Activated CD4-positive, alpha-beta T cell treated with anti-CD3 and anti-CD28 coated beads for 36 hours (primary cell): ENCODE data around the gene KIAA2012. TPM values are rescaled to one million over a fixed set of nuclear protein-coding genes. Genes with fewer than 3 reads are reported as not detected.

ENCODE experiments used
- ATAC-seq: fragments of 200-7000 bp; cut with Tn5 transposase; one replicate; pipeline ENCODE4 v1.10.0; 2021; ENCODE audit warnings: mild to moderate bottlenecking, moderate library complexity
- CTCF ChIA-PET: fragments of 350-600 bp; sonication (Branson Sonifier 250); formaldehyde crosslinking; loops from one replicate; lab custom pipeline; 2021; ENCODE audit warnings: antibody characterized with exemption; lab: Charles Lee
- POLR2A ChIA-PET: fragments of 350-600 bp; sonication (Branson Sonifier 250); formaldehyde crosslinking; loops from one replicate; lab custom pipeline; 2021; ENCODE audit warnings: antibody characterized with exemption, inconsistent platforms; lab: Charles Lee
- DNase-seq: peaks from one replicate; pipeline ENCODE4 v3.0.0-alpha.2; 2020
- H3K27ac Mint-ChIP-seq: one replicate; pipeline ENCODE4 v1.8.0; 2021; ENCODE audit warnings: mixed read lengths
- H3K27me3 Mint-ChIP-seq: one replicate; pipeline ENCODE4 v1.8.0; 2021; ENCODE audit warnings: mixed read lengths
- H3K36me3 Mint-ChIP-seq: one replicate; pipeline ENCODE4 v1.8.0; 2021; ENCODE audit warnings: low read depth, mixed read lengths
- H3K4me1 Mint-ChIP-seq: one replicate; pipeline ENCODE4 v1.8.0; 2021; ENCODE audit warnings: mixed read lengths
- H3K4me3 Mint-ChIP-seq: one replicate; pipeline ENCODE4 v1.8.0; 2021; ENCODE audit warnings: mild to moderate bottlenecking, moderate library complexity, mixed read lengths
- H3K9me3 Mint-ChIP-seq: one replicate; pipeline ENCODE4 v1.8.0; 2021; ENCODE audit warnings: low read depth, mixed read lengths
- intact Hi-C, 2 experiments: fragments of 100-400 bp; cut with DNase I in 1 of 2; cut with micrococcal nuclease in 1 of 2; formaldehyde crosslinking; loops; one replicate each; pipeline versions ENCODE4 v1.14.2 to v1.15.1; 2022 to 2024; cut with DNase I, micrococcal nuclease
- total RNA-seq, 2 experiments: library from RNA; stranded (reverse); gene quantifications; one replicate each; pipeline ENCODE4 v1.2.3, GENCODE V29; 2021

Gene KIAA2012
- total RNA-seq, 2 experiments from 2014 or later, result not detected

DNA sequence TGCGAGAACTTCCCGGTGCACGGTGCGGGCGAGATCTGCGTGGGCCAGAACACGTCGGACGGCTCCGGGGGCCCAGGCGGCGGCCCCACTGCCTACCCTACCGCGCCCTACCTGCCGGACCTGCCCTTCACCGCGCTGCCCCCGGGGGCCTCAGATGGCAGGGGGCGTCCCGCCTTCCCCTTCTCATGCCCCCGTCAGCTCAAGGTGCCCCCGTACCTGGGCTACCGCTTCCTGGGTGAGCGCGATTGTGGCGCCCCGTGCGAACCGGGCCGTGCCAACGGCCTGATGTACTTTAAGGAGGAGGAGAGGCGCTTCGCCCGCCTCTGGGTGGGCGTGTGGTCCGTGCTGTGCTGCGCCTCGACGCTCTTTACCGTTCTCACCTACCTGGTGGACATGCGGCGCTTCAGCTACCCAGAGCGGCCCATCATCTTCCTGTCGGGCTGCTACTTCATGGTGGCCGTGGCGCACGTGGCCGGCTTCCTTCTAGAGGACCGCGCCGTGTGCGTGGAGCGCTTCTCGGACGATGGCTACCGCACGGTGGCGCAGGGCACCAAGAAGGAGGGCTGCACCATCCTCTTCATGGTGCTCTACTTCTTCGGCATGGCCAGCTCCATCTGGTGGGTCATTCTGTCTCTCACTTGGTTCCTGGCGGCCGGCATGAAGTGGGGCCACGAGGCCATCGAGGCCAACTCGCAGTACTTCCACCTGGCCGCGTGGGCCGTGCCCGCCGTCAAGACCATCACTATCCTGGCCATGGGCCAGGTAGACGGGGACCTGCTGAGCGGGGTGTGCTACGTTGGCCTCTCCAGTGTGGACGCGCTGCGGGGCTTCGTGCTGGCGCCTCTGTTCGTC, 37.7 kb upstream of the KIAA2012 start:
- peak; percentile 62 for DNase-seq
- no peaks in the 10 kb centered on the region for H3K36me3 Mint-ChIP-seq
- CTCF ChIA-PET, result interaction anchor here (1.1 kb wide), 1 partner anchor 9 kb away, joined by 3 read pairs; no protein-coding TSS in a partner anchor
- no peak overlapping the region for H3K27ac Mint-ChIP-seq
- no peak overlapping the region for H3K4me3 Mint-ChIP-seq
- peaks cover 17% of the 10 kb centered on the region for H3K4me1 Mint-ChIP-seq
- ATAC-seq, result no peak
- peaks cover 35% of the 10 kb centered on the region for H3K27me3 Mint-ChIP-seq
- intact Hi-C loops, result loop anchor here (1.0 to 10.0 kb wide), 3 partner anchors 143 to 581 kb away; partner anchors contain the start of genes STRADB (in 1 of the 2) and TRAK2 (in 1 of the 2)
- H3K9me3 Mint-ChIP-seq, result no peaks in the 10 kb centered on the region
- POLR2A ChIA-PET, result interaction anchor here (0.5 kb wide), 1 partner anchor 137 kb away, joined by 4 read pairs; no protein-coding TSS in a partner anchor

DNA sequence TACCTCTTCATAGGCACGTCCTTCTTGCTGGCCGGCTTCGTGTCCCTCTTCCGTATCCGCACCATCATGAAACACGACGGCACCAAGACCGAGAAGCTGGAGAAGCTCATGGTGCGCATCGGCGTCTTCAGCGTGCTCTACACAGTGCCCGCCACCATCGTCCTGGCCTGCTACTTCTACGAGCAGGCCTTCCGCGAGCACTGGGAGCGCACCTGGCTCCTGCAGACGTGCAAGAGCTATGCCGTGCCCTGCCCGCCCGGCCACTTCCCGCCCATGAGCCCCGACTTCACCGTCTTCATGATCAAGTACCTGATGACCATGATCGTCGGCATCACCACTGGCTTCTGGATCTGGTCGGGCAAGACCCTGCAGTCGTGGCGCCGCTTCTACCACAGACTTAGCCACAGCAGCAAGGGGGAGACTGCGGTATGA, 37.1 kb upstream of the KIAA2012 start:
- Mint-ChIP-seq H3K36me3 (no peaks in the 10 kb centered on the region), H3K4me3 (no peak overlapping the region), H3K27ac (no peak overlapping the region), H3K27me3 (peaks cover 40% of the 10 kb centered on the region), H3K4me1 (peaks cover 17% of the 10 kb centered on the region), H3K9me3 (no peaks in the 10 kb centered on the region)
- intact Hi-C loops, result loop anchor here (1.0 to 10.0 kb wide), 3 partner anchors 142 to 581 kb away; partner anchors contain the start of genes STRADB (in 1 of the 2) and TRAK2 (in 1 of the 2)
- no peak for ATAC-seq
- POLR2A ChIA-PET, result no interaction called here
- CTCF ChIA-PET, result no interaction called here
- DNase-seq, result peak; percentile 5

DNA sequence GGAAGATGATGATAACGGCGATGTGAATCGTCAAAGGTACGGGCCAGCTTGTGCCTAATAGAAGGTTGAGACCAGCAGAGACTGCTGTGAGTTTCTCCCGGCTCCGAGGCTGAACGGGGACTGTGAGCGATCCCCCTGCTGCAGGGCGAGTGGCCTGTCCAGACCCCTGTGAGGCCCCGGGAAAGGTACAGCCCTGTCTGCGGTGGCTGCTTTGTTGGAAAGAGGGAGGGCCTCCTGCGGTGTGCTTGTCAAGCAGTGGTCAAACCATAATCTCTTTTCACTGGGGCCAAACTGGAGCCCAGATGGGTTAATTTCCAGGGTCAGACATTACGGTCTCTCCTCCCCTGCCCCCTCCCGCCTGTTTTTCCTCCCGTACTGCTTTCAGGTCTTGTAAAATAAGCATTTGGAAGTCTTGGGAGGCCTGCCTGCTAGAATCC, 36.4 kb upstream of the KIAA2012 start:
- ATAC-seq (no peak), DNase-seq (no peak)
- Mint-ChIP-seq H3K27ac (no peak overlapping the region), H3K9me3 (no peaks in the 10 kb centered on the region), H3K4me3 (no peak overlapping the region), H3K4me1 (peaks cover 17% of the 10 kb centered on the region), H3K36me3 (no peaks in the 10 kb centered on the region), H3K27me3 (peaks cover 37% of the 10 kb centered on the region)
- ChIA-PET CTCF (no interaction called here), POLR2A (no interaction called here)
- intact Hi-C loops, result loop anchor here in 1 of 2 experiments (10.0 kb wide), 1 partner anchor 582 kb away; the partner anchor contains the start of genes STRADB and TRAK2

DNA sequence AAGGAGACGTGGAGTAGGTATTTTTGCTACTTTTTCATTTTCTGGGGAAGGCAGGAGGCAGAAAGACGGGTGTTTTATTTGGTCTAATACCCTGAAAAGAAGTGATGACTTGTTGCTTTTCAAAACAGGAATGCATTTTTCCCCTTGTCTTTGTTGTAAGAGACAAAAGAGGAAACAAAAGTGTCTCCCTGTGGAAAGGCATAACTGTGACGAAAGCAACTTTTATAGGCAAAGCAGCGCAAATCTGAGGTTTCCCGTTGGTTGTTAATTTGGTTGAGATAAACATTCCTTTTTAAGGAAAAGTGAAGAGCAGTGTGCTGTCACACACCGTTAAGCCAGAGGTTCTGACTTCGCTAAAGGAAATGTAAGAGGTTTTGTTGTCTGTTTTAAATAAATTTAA, 36.0 kb upstream of the KIAA2012 start:
- H3K36me3 Mint-ChIP-seq, result no peaks in the 10 kb centered on the region
- intact Hi-C loops, result loop anchor here in 1 of 2 experiments (10.0 kb wide), 1 partner anchor 582 kb away; the partner anchor contains the start of genes STRADB and TRAK2
- no peaks in the 10 kb centered on the region for H3K9me3 Mint-ChIP-seq
- H3K4me3 Mint-ChIP-seq, result no peak overlapping the region
- CTCF ChIA-PET, result no interaction called here
- H3K27ac Mint-ChIP-seq, result no peak overlapping the region
- ATAC-seq (no peak), DNase-seq (no peak)
- POLR2A ChIA-PET, result no interaction called here
- peaks cover 37% of the 10 kb centered on the region for H3K27me3 Mint-ChIP-seq
- peaks cover 15% of the 10 kb centered on the region for H3K4me1 Mint-ChIP-seq

DNA sequence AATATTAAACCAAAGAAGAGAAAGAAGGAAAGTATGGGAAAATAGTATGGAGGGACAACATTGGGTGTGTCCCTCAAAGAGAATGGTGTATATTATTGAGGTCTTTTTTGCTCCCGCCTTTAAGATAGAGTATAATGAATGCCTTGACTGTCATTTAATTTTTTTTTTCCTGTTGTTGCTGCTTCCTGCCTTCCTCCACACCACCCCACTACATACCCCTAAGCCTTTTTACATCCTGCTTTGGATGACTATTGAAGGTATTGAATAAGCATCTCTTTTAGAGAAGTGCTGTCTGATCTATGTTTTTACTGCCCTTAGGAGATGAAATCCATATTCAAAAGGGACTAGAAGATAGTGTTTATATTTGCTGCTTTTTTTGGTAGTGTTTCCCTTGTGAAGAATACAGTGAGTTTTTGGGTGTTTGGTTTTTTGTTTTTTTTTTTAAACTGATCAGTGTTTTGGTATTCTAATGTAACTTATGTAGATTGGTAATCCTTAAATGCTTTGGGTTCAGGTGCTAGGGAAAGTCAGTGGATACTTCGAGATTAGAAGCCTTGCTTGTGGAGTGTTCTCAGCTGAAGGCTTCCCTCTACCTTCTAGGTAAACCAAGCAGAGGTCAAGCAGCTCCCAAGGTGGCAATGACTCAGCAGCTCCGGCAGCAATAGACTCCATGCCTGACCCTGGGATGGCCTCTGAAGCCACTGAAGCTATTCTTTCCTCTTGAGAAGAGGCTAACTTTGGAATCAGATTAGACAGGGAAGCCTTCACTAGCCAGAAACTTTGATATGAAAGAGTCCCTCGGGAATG, 34.4 kb upstream of the KIAA2012 start:
- H3K27me3 Mint-ChIP-seq, result peaks cover 36% of the 10 kb centered on the region
- H3K36me3 Mint-ChIP-seq, result no peaks in the 10 kb centered on the region
- no peaks in the 10 kb centered on the region for H3K9me3 Mint-ChIP-seq
- CTCF ChIA-PET, result interaction anchor here (0.7 kb wide), 1 partner anchor 15 kb away, joined by 3 read pairs; no protein-coding TSS in a partner anchor
- no peak for ATAC-seq
- intact Hi-C loops, result loop anchor here in 1 of 2 experiments (10.0 kb wide), 1 partner anchor 584 kb away; the partner anchor contains the start of genes STRADB and TRAK2
- no peak overlapping the region for H3K4me3 Mint-ChIP-seq
- peaks cover 7% of the 10 kb centered on the region for H3K4me1 Mint-ChIP-seq
- no peak overlapping the region for H3K27ac Mint-ChIP-seq
- no peak for DNase-seq
- POLR2A ChIA-PET, result no interaction called here

DNA sequence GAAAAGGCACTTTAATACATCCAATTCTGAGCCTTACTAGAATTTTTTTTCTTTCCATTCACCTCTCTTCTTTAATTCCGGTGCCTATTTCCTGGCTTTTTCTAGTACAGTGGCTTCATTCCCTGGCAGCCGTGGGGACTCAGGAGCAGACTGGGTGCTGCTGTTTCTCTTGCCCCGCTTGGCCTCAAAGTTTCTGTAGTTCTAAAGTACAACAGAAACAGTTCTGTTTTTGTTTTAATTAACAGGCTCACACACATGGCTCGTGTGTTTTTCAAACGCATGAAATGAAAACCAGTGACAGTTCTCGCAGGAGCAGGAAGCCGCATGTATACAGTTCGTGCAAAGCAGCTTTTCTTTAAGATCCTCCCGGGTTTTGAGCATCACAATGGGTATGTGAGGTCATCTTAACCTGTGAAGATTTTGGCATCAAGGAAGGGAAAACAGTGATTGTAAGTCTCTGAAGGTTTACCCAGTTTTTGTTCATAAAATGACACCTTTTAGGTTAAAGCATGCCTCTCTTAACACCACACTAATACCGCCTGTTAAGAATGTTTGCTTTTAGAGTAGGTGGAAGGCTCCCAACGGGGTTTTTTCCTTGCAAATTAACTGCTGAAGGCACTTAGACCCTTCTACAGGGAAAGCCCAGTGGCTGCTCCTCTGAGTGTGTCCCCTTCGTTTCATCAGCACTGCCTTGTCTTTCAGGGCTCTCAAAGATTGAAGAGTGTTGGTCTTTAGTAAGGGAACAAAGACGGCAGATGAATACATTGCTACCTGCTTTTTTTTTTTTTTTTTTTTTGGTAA, 33.6 kb upstream of the KIAA2012 start:
- Mint-ChIP-seq H3K36me3 (no peaks in the 10 kb centered on the region), H3K27me3 (peaks cover 37% of the 10 kb centered on the region), H3K27ac (no peak overlapping the region), H3K4me1 (peaks cover 7% of the 10 kb centered on the region), H3K9me3 (no peaks in the 10 kb centered on the region), H3K4me3 (no peak overlapping the region)
- ATAC-seq (no peak), DNase-seq (no peak)
- ChIA-PET POLR2A (no interaction called here), CTCF (interaction anchor here (0.7 kb wide), 1 partner anchor 14 kb away, joined by 3 read pairs; no protein-coding TSS in a partner anchor)
- intact Hi-C loops, result loop anchor here in 1 of 2 experiments (10.0 kb wide), 1 partner anchor 585 kb away; the partner anchor contains the start of genes STRADB and TRAK2

DNA sequence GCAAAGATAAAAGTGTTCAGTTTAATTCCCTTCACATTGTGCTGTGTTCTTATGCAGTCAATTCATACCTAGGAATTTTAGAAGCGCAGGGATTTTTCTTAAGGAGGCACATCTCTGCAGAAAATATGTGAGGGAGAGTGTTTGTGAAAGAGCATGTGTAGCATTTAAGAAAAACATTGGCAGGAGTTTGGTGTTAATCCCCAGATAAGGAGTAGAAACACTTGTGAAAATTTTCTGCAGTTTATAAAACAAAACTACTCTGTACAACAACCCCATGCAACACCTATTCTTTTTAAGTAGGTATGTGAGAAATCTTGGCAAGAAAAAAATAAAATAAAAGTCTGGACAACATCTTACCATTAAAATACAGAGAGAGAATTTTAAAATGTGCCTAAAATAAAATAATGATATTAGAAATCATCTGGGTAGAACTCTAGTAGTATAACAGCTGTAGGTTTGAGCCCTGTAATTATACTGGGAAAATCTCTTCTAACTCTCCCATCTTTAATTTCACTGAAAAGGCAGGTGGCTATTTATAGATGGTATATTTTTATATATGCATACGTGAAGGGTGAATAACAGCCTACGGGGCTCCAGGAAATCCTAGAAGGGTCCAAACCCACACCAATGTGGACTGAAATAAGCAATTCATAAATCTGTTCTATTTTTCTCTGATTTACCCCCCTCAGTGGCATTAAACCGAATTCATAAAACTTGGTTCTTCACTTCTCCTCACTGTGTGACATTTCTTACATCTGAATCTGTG, 32.8 kb upstream of the KIAA2012 start:
- CTCF ChIA-PET, result no interaction called here

DNA sequence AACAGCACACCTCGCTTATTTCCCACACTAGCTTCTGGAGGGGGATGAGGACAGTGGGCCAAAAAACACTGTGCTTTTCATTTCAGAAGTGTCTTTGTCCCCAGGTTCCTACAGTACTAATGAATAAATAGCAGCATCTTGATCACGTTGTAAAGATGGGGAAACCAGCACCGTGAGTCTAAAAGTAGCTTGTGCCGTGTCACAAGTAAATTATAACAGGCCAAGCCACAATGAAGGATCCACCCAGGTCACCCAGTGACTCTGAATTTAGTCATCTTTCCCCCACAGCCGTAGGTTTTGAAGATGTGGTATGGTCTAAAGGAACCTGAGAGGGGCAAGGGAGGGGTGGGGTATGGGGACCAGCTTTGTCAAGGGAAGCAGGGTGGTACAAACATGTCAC, 30.6 kb upstream of the KIAA2012 start:
- H3K36me3 Mint-ChIP-seq, result no peaks in the 10 kb centered on the region
- no peak overlapping the region for H3K4me3 Mint-ChIP-seq
- no peak for ATAC-seq
- no peaks in the 10 kb centered on the region for H3K9me3 Mint-ChIP-seq
- intact Hi-C loops, result no loop called here
- ChIA-PET CTCF (interaction anchor here (0.6 to 0.7 kb wide), 3 partner anchors 13 to 377 kb away, joined by 3 read pairs; no protein-coding TSS in a partner anchor), POLR2A (no interaction called here)
- peaks cover 4% of the 10 kb centered on the region for H3K4me1 Mint-ChIP-seq
- no peak overlapping the region for H3K27ac Mint-ChIP-seq
- peaks cover 45% of the 10 kb centered on the region for H3K27me3 Mint-ChIP-seq
- DNase-seq, result no peak

More for the DNA sequence above, 32.8 kb upstream of the KIAA2012 start:
- Mint-ChIP-seq H3K4me1 (peaks cover 4% of the 10 kb centered on the region), H3K27me3 (peaks cover 39% of the 10 kb centered on the region), H3K9me3 (no peaks in the 10 kb centered on the region), H3K27ac (no peak overlapping the region), H3K4me3 (no peak overlapping the region), H3K36me3 (no peaks in the 10 kb centered on the region)
- DNase-seq, result no peak
- ATAC-seq, result no peak
- POLR2A ChIA-PET, result no interaction called here
- intact Hi-C loops, result no loop called here

DNA sequence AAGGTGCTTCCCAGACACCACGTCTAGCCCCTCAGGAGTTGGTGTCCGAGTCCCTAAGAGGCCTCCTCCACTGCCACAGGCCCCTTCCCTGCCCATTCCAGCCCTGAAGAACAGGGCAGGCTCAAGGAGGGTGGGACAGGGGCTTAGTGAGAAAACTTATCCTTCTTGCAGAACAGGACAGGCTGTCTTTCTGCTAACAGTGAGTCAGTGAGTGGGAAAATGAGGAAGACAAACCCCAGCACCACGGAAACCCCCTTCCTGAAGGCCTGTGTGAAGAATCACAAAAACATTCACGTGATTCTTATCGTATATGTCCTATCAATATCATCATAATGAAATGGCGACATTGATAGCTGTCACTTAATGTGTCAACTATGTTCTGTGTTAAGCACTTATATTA, 29.6 kb upstream of the KIAA2012 start:
- Mint-ChIP-seq H3K4me3 (no peak overlapping the region), H3K9me3 (no peaks in the 10 kb centered on the region), H3K4me1 (peaks cover 4% of the 10 kb centered on the region), H3K27me3 (peaks cover 44% of the 10 kb centered on the region), H3K36me3 (no peaks in the 10 kb centered on the region), H3K27ac (no peak overlapping the region)
- CTCF ChIA-PET, result interaction anchor here (1.1 kb wide), 1 partner anchor 23 kb away, joined by 3 read pairs; no protein-coding TSS in a partner anchor
- POLR2A ChIA-PET, result no interaction called here
- ATAC-seq (no peak), DNase-seq (no peak)
- intact Hi-C loops, result no loop called here

DNA sequence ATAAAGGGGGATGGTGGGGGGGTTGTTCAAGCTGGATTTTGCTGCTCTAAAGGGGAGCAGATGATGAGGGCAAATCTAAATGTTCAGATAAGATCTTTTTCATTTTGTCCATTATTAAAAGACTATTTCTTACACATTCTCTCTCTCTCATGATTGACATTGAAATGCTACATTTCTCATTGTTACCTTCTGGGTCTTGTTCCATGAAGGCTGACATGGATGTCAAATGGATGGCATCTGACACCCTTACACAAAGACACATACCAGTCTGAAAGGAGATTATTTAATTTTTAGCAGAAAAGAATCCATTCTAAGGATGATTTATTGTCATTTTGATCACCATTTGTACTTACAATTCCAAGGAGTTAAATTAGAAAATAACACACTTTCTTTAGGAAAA, 28.3 kb upstream of the KIAA2012 start:
- ATAC-seq (no peak), DNase-seq (no peak)
- Mint-ChIP-seq H3K36me3 (no peaks in the 10 kb centered on the region), H3K4me3 (no peak overlapping the region), H3K4me1 (no peaks in the 10 kb centered on the region), H3K27ac (no peak overlapping the region), H3K9me3 (no peaks in the 10 kb centered on the region), H3K27me3 (peaks cover 33% of the 10 kb centered on the region)
- CTCF ChIA-PET, result interaction anchor here (0.7 kb wide), 1 partner anchor 10 kb away, joined by 3 read pairs; no protein-coding TSS in a partner anchor
- POLR2A ChIA-PET, result no interaction called here
- intact Hi-C loops, result no loop called here
